AG09319 (cell line): ENCODE measurements around the gene FHIT.

ENCODE experiments used
- DNase-seq: peaks from one replicate; pipeline ENCODE4 v3.0.0-alpha.2; 2010; ENCODE audit warnings: low read depth; ENCODE audit errors: extremely low read depth
- CTCF ChIP-seq: IDR thresholded peaks from 2 replicates; pipeline ENCODE4 v1.5.1; 2011; ENCODE audit warnings: low read depth, mild to moderate bottlenecking, inconsistent platforms, low read length, moderate library complexity

The FHIT gene

GRCh38 chr3:60746043-60746638 lies 505.1 kb downstream of the FHIT start:
- no peak for DNase-seq
- TF ChIP-seq CTCF = no peak

DNA sequence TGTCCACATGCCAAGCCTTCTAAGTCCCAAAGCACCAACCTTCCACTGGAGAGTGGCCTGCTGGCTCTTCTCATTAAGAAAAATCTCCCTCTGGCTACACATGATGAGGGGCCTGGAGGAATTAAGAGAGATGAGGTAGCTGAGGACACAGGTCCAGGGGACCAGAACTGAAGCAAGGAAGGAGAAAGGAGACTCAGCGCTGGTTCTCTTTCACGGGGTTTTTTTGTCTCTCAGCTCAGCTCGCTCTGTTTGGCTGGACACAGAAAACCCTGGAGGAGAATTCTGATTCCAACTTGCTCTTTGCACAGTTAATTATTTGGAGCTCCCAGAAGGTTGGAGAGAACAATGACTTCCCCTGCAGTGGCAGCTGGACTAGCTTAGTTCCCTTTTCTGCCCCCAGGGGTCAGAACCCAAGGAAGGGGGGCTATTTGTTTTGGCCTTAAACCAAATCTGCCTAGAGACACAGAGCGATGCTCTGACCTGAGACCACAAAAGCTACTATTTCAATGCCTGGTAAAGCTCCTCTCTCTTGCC lies 507.6 kb downstream of the FHIT start:
- no peak for DNase-seq
- no peak for TF ChIP-seq CTCF

- peak; percentile 15; the same call in 1 of the 2 replicates for TF ChIP-seq CTCF
- no peak for DNase-seq
Measured at GRCh38 chr3:60742606-60743145, 508.6 kb downstream of the FHIT start.

GRCh38 chr3:60737633-60738399 lies 513.4 kb downstream of the FHIT start:
- TF ChIP-seq CTCF = no peak
- no peak for DNase-seq

- DNase-seq = no peak
- TF ChIP-seq CTCF = no peak
Measured at GRCh38 chr3:60730371-60730770, 520.9 kb downstream of the FHIT start.

- TF ChIP-seq CTCF = no peak
Measured at GRCh38 chr3:60729056-60729455, 522.2 kb downstream of the FHIT start.

DNA sequence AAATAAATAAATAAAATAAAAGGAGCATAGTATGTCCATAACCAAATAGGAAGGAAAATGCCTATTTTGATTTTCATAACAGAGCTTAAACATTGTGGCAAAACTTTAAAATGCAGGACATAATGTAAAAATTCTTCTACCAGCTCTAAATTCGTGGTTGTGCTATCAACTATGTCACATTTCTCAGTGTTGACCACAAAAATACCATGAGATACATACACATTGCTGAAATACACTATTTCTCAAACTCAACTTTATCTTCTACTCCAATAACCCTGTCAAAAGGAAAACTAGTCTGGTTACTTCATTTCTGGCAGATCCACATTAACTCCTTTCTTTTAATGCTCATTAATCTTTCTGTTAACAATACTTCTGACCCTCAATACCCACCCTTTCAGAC lies 523.2 kb downstream of the FHIT start:
- no peak for TF ChIP-seq CTCF
- no peak for DNase-seq

More at GRCh38 chr3:60729056-60729455, 522.2 kb downstream of the FHIT start:
- no peak for DNase-seq
